Nephron progenitor cell (in vitro differentiated cells): ENCODE data around the gene RNF157.
A peak's percentile ranks its signal among the peaks of the same experiment; 100 is the strongest.

Experiments
- DNase-seq: peaks from one replicate; pipeline ENCODE4 v3.0.0; 2021
- H3K27ac Mint-ChIP-seq: 2 replicates; pipeline ENCODE4 v1.8.0; 2021; ENCODE audit warnings: mild to moderate bottlenecking, moderate library complexity, mixed read lengths
- H3K27me3 Mint-ChIP-seq: 2 replicates; pipeline ENCODE4 v1.8.0; 2021; ENCODE audit warnings: mild to moderate bottlenecking, low read depth, mixed read lengths; ENCODE audit not compliant: poor library complexity
- H3K36me3 Mint-ChIP-seq: 2 replicates; pipeline ENCODE4 v1.8.0; 2021; ENCODE audit warnings: low read depth, mixed read lengths
- H3K4me1 Mint-ChIP-seq: 2 replicates; pipeline ENCODE4 v1.8.0; 2021; ENCODE audit warnings: mixed read lengths
- H3K4me3 Mint-ChIP-seq: 2 replicates; pipeline ENCODE4 v1.8.0; 2021; ENCODE audit warnings: mild to moderate bottlenecking, moderate library complexity, mixed read lengths
- H3K9me3 Mint-ChIP-seq: 2 replicates; pipeline ENCODE4 v1.8.0; 2021; ENCODE audit warnings: mild to moderate bottlenecking, moderate library complexity, mixed read lengths
- CTCF ChIP-seq: fragments of 200-600 bp; sonication (generic); IDR thresholded peaks from 2 replicates; pipeline ENCODE4 v1.5.0; 2021; ENCODE audit warnings: antibody characterized with exemption

RNF157 gene

GRCh38 chr17:76240461-76241203 is at the start of gene RNF157:
RNF157 (minus strand) TSS chr17:76240493; CDS start chr17:76240240, 253 bp downstream.
- peak within 1 kb of the TSS; percentile 58 for H3K27ac Mint-ChIP-seq
- H3K36me3 Mint-ChIP-seq, result no peaks in the 10 kb centered on the region
- peak; percentile 84 for DNase-seq
- peaks cover 48% of the 10 kb centered on the region for H3K4me1 Mint-ChIP-seq
- H3K9me3 Mint-ChIP-seq, result no peaks in the 10 kb centered on the region
- peak within 1 kb of the TSS; percentile 86 for H3K4me3 Mint-ChIP-seq
- peaks cover 69% of the 10 kb centered on the region for H3K27me3 Mint-ChIP-seq
- TF ChIP-seq CTCF, result no peak

- no peak for DNase-seq
- Mint-ChIP-seq H3K9me3 (no peaks in the 10 kb centered on the region), H3K4me3 (no peak overlapping the region), H3K27me3 (peaks cover 2% of the 10 kb centered on the region), H3K4me1 (peaks cover 20% of the 10 kb centered on the region), H3K27ac (no peak overlapping the region), H3K36me3 (no peaks in the 10 kb centered on the region)
- no peak for TF ChIP-seq CTCF
Measured at GRCh38 chr17:76281573-76282371, 41.5 kb upstream of the RNF157 start.

GRCh38 chr17:76280650-76281049 is 40.4 kb upstream of the RNF157 start:
- Mint-ChIP-seq H3K4me1 (peaks cover 28% of the 10 kb centered on the region), H3K36me3 (no peaks in the 10 kb centered on the region), H3K27ac (no peak overlapping the region), H3K9me3 (no peaks in the 10 kb centered on the region), H3K4me3 (no peak overlapping the region), H3K27me3 (peaks cover 2% of the 10 kb centered on the region)
- no peak for DNase-seq
- no peak for TF ChIP-seq CTCF

GRCh38 chr17:76279742-76280287 is 39.5 kb upstream of the RNF157 start:
- H3K9me3 Mint-ChIP-seq, result no peaks in the 10 kb centered on the region
- no peak for TF ChIP-seq CTCF
- peaks cover 28% of the 10 kb centered on the region for H3K4me1 Mint-ChIP-seq
- no peak for DNase-seq
- H3K27ac Mint-ChIP-seq, result no peak overlapping the region
- H3K27me3 Mint-ChIP-seq, result peaks cover 2% of the 10 kb centered on the region
- no peak overlapping the region for H3K4me3 Mint-ChIP-seq
- H3K36me3 Mint-ChIP-seq, result no peaks in the 10 kb centered on the region

- Mint-ChIP-seq H3K9me3 (no peaks in the 10 kb centered on the region), H3K36me3 (no peaks in the 10 kb centered on the region), H3K4me1 (peaks cover 28% of the 10 kb centered on the region), H3K27me3 (peaks cover 2% of the 10 kb centered on the region), H3K27ac (no peak overlapping the region), H3K4me3 (no peak overlapping the region)
- peak; percentile 99 for TF ChIP-seq CTCF
- DNase-seq, result peak; percentile 91
Measured at GRCh38 chr17:76278952-76279741, 38.9 kb upstream of the RNF157 start.
